Memory B cell (primary cell): Measurements from ENCODE around the gene CHMP4A.
A peak's percentile ranks its signal among the peaks of the same experiment; 100 is the strongest.
"Not testable (repeated sequence)": the region's sequence is repeated elsewhere in the genome, so short reads cannot be mapped to it uniquely, and the experiment has no call there.

Source experiments
- ATAC-seq: fragments of 150-1000 bp; cut with Tn5 transposase; 2 replicates; pipeline ENCODE4 v1.10.0; 2021; ENCODE audit warnings: low read depth, mild to moderate bottlenecking, moderate library complexity
- DNase-seq, 2 donors: peaks; one replicate each; pipeline ENCODE4 v3.0.0; 2022; ENCODE audit warnings: low spot score in 2 of 2
- H3K27ac Mint-ChIP-seq: one replicate; pipeline ENCODE4 v1.8.0; 2022; ENCODE audit warnings: mild to moderate bottlenecking, moderate library complexity, mixed read lengths
- H3K27me3 Mint-ChIP-seq: one replicate; pipeline ENCODE4 v1.8.0; 2022; ENCODE audit warnings: mixed read lengths
- H3K36me3 Mint-ChIP-seq: one replicate; pipeline ENCODE4 v1.8.0; 2022; ENCODE audit warnings: mild to moderate bottlenecking, mixed read lengths
- H3K4me1 Mint-ChIP-seq: one replicate; pipeline ENCODE4 v1.8.0; 2022; ENCODE audit warnings: mixed read lengths
- H3K4me3 Mint-ChIP-seq: one replicate; pipeline ENCODE4 v1.8.0; 2022; ENCODE audit warnings: mild to moderate bottlenecking, moderate library complexity, mixed read lengths
- H3K9me3 Mint-ChIP-seq: one replicate; pipeline ENCODE4 v1.8.0; 2022; ENCODE audit warnings: mixed read lengths

CHMP4A gene

DNA sequence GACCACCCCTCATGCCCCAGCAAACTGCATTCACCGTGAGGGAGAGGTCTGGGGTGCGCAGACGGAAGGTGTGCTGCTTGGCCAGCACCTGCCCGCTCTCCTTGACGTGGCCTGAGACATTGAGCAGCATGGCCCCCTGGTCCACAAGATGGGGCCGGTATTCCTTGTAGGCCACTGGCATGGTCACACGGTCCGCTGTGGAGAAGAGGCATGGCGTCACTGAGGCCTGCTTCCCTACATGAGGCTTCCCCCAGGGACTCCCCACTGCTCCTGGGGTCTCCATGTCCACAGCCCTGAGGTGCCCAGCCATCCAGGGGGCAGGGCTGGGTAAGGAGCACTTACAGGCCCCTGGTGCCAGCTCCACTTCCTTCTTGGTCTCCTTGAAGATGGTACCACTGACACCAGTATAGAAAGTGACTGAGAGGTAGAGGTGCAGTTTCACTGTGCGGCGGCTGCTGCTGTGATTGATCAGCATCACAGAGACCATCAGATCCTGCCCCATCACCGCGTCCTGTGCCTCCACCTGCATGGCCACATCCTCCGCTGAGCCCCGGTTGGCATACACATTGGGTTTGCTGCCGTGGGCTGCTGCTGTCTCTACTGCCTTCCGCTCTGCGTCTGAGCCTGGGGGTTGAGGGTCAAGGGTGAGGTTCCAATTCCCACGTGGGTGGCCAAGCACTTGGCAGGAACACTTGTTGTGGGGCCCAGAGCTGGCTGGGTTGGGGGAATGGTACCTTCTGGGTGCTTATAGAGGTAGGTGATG, 41.5 kb upstream of the CHMP4A start:
- Mint-ChIP-seq H3K27ac (no peak overlapping the region), H3K4me1 (no peaks in the 10 kb centered on the region), H3K4me3 (no peak overlapping the region), H3K36me3 (peaks cover 17% of the 10 kb centered on the region), H3K27me3 (no peaks in the 10 kb centered on the region), H3K9me3 (no peaks in the 10 kb centered on the region)
- ATAC-seq, result no peak
- no peak for DNase-seq

DNA sequence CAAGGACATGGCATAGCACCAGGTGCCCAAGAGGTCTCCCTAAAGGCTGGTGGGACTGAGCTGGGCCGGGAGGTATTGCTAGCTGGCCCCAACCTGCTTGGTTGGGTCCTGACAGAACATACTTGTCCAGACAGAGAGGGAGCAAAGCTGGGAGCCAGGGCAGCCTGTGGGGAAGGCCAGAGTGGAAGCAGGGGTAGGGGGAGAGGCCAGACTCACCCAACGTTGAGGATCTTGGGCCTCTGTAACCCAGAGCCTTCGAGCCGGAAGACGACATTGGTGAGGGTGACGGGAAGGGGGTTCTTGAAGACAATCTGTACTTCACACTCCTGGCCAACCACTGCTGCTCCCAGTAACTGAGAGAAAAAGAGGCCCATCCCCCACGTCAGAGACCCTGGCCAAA, 40.6 kb upstream of the CHMP4A start:
- H3K4me1 Mint-ChIP-seq, result no peaks in the 10 kb centered on the region
- no peak for DNase-seq
- H3K4me3 Mint-ChIP-seq, result no peak overlapping the region
- no peaks in the 10 kb centered on the region for H3K9me3 Mint-ChIP-seq
- H3K36me3 Mint-ChIP-seq, result peaks cover 17% of the 10 kb centered on the region
- no peak overlapping the region for H3K27ac Mint-ChIP-seq
- H3K27me3 Mint-ChIP-seq, result no peaks in the 10 kb centered on the region
- ATAC-seq, result no peak

DNA sequence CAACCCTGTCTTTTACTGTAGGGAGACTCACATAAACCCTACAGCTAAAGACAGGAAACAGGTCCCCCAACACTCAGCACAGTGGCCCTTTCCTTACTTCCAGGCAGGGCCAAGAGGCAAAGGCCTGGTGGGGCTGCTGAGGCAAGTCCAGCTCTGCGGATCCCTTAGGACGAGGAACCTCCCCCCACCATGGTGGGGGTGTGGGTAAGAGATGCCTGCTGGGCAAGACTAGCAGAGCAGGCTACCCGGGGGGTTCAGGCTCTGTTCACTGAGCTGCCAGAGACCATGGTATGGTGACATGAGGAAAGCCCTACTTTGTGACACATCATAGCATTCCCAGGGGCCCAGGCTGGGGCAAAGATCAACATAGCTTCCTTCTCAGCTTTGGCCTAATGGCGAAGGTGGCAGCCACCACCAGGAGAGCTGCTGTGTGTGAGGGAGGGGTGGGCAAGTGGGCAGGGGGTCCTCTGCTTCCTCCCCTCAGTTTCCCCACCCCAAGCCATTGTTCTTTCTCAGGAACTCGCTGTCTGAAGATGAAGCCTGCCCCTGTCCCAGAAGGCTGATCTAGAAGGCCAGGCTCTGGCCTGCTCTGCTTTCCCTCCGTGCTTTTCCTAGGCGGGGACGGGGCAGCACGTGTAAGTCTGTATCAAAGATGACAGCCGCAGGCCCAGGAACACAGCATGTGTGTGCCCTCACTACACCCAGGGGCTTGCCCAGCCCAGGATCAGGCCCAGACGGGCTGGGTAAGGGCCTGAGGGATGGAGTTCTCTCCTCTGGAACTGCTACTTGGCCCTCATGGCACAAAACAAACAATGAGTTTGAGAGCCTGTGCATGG, 39.2 kb upstream of the CHMP4A start:
- DNase-seq, result no peak
- no peak for ATAC-seq
- H3K27me3 Mint-ChIP-seq, result no peaks in the 10 kb centered on the region
- no peaks in the 10 kb centered on the region for H3K9me3 Mint-ChIP-seq
- no peak overlapping the region for H3K4me3 Mint-ChIP-seq
- no peak overlapping the region for H3K27ac Mint-ChIP-seq
- H3K36me3 Mint-ChIP-seq, result peaks cover 17% of the 10 kb centered on the region
- peaks cover 6% of the 10 kb centered on the region for H3K4me1 Mint-ChIP-seq

DNA sequence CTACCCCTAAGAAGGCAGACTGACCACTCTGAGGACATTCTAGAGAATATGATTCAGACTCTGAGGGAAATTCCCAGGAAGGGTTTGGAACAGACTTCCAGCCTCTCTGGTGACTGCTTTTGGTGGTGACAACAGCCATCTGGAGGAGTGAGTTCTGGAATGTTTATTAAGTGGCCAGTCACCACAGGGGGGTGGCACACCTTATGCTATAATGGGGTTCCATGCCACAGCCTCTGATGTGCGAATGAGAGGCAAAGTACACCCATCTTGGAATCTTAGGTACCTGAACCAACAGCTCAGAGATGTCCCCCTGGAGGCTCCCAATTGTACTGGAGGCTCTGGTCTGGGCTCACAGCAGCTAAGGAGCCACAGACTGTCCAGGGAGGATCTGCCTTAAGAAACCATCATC, 38.6 kb upstream of the CHMP4A start:
- peaks cover 9% of the 10 kb centered on the region for H3K4me1 Mint-ChIP-seq
- DNase-seq, result no peak
- no peak overlapping the region for H3K27ac Mint-ChIP-seq
- H3K36me3 Mint-ChIP-seq, result peaks cover 14% of the 10 kb centered on the region
- ATAC-seq, result no peak
- H3K9me3 Mint-ChIP-seq, result no peaks in the 10 kb centered on the region
- H3K27me3 Mint-ChIP-seq, result no peaks in the 10 kb centered on the region
- no peak overlapping the region for H3K4me3 Mint-ChIP-seq

DNA sequence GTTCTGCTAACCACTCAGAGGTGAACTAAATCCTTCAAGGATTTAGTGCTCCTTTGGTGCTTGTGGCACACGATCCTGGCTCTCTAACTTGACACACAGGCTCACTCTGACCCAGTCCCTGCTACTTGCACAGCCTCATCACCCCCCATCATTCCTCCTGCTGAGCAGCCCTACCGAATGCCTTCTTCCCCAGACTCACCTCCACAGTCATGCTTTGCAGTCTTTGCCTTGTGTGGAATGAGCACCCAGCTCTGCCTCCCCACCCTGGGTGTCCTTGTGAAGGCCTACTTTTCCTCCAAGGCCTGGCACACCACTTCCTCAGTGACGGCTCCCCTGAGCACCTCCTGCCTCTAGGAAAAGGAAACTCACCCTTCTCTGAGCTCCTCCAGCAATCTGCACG, 37.1 kb upstream of the CHMP4A start:
- no peak for DNase-seq
- ATAC-seq, result no peak
- Mint-ChIP-seq H3K9me3 (no peaks in the 10 kb centered on the region), H3K27ac (peak overlapping the region; percentile 76), H3K27me3 (no peaks in the 10 kb centered on the region), H3K36me3 (peaks cover 13% of the 10 kb centered on the region), H3K4me1 (peaks cover 12% of the 10 kb centered on the region), H3K4me3 (no peak overlapping the region)

DNA sequence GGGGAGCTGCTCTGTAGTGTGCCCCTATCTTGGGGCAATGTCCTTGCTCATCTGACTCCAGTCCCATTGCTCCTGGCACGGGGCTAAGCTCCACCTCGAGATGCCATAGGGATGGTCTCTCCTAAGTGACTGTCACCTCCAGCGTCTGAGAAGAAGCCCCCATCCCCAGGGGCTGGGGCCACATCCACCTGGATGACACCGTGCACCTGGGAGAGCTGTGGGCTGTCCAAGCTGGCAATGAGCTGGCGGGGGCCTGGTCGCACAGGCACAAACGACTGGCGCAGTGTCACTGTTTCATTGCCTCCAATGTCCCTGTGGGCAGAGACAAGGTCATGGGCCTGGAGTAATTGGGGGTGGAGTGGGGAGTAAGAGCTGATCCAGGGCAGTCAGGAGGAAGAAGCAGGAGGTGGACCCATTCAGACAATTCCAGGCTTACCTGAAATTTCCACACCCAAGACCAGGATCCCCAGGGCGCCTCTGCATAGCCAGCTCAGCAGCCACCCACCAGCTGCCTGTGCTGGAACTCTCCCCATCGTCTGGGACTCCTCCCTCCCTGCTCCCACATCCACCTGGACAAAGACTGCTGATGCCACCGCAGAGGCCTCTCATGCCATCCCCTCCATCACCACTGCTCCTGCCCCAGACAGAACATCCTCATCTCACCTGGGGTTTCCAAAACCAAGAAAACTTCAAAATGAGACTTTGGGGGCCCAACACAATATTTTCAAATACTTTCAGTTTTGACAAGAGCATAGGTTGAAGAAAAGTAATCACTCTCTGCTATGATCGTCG, 36.1 kb upstream of the CHMP4A start:
- Mint-ChIP-seq H3K36me3 (peaks cover 11% of the 10 kb centered on the region), H3K4me1 (peaks cover 12% of the 10 kb centered on the region), H3K9me3 (no peaks in the 10 kb centered on the region), H3K27ac (no peak overlapping the region), H3K4me3 (no peak overlapping the region), H3K27me3 (no peaks in the 10 kb centered on the region)
- no peak for ATAC-seq
- no peak for DNase-seq

DNA sequence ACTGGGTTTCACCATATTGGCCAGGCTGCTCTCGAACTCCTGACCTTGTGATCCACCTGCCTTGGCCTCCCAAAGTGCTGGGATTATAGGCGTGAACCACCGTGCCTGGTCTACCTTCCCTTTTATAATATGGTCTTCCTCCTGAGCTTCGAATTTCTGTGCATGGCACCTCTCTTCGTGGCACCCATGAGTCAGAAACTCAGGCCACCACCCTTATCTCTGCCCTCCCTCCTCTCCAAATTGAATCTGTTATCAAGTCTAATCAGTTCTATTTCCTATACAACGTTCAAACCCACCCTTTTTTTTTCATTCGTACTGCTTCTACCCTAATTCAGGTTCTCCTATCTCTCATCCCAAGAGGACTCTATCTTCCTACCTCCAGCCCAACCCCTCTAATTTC, 34.1 kb upstream of the CHMP4A start:
- Mint-ChIP-seq H3K27ac (peak overlapping the region; percentile 87), H3K9me3 (no peaks in the 10 kb centered on the region), H3K27me3 (no peaks in the 10 kb centered on the region), H3K36me3 (peaks cover 4% of the 10 kb centered on the region), H3K4me1 (peaks cover 18% of the 10 kb centered on the region), H3K4me3 (peak overlapping the region; percentile 43)
- no peak for ATAC-seq
- DNase-seq, result no peak

DNA sequence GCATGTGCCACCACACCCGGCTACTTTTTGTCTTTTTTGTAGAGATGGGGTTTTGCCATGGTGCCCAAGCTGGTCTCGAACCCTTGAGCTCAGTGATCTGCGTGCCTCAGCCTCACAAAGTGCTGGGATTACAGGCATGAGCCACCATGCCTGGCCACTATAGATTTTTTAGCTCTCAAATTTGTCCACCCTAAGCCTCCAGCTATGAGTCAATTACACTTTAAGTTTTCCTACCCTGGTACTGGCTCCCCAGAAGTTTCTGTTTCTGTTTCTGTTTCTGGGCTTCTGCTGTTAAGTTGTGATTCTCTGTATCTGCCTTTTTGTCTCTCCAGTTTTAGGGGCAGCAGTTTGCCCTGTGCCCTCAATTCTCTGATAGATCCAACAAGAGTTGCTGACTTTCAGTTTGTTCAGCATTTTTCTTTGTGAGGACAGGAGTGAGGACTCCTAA, 33.5 kb upstream of the CHMP4A start:
- peak in 1 of 2 donors; percentile 31 for DNase-seq
- no peaks in the 10 kb centered on the region for H3K9me3 Mint-ChIP-seq
- H3K36me3 Mint-ChIP-seq, result peaks cover 4% of the 10 kb centered on the region

DNA sequence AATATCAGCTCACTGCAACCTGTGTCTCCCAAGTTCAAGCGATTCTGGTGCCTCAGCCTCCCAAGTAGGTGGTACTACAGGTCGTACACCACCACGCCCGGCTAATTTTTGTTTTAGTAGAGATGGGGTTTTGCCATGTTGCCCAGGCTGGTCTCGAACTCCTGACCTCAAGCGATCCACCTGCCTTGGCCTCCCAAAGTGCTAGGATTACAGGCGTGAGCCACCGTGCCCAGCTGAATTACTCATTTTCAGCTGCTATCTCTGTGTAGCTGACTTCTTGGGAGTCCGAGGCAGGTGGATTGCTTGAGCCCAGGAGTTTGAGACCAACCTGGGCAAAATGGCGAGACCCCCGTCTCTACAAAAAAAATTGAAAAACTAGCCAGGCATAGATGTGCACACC, 32.1 kb upstream of the CHMP4A start:
- not testable (repeated sequence) for ATAC-seq, H3K27me3 Mint-ChIP-seq, H3K9me3 Mint-ChIP-seq, H3K4me3 Mint-ChIP-seq, H3K36me3 Mint-ChIP-seq, DNase-seq, H3K27ac Mint-ChIP-seq
- peaks cover 22% of the 10 kb centered on the region for H3K4me1 Mint-ChIP-seq

More for the DNA sequence above, 33.5 kb upstream of the CHMP4A start:
- H3K27me3 Mint-ChIP-seq, result no peaks in the 10 kb centered on the region
- peak overlapping the region; percentile 51 for H3K4me3 Mint-ChIP-seq
- H3K4me1 Mint-ChIP-seq, result peaks cover 18% of the 10 kb centered on the region
- peak overlapping the region; percentile 87 for H3K27ac Mint-ChIP-seq
- no peak for ATAC-seq

DNA sequence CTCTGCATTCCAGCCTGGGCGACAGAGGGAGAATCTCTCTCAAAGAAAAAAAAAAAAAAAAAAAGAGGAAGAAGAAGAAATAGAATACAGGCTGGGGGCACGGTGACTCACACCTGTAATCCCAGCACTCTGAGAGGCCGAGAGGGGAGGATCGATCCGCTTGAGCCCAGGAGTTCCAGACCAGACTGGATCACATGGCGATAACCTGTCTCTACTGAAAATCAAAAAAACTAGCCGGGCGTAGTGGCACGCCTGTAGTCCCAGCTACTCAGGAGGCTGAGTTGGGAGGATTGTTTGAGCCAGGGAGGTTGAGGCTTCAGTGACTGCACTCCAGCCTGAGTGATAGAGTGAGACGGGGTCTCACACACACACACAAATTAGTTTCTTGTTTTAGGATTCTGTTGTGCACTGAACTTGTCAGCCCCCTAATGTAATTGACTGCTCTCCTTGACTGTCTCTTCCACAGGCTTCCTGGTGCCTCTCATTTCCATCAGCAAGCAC, 30.1 kb upstream of the CHMP4A start:
- Mint-ChIP-seq H3K9me3 (no peaks in the 10 kb centered on the region), H3K27me3 (no peaks in the 10 kb centered on the region), H3K36me3 (peaks cover 13% of the 10 kb centered on the region), H3K27ac (peak overlapping the region; percentile 99), H3K4me3 (peak overlapping the region; percentile 88), H3K4me1 (peaks cover 32% of the 10 kb centered on the region)
- no peak for ATAC-seq
- no peak for DNase-seq

DNA sequence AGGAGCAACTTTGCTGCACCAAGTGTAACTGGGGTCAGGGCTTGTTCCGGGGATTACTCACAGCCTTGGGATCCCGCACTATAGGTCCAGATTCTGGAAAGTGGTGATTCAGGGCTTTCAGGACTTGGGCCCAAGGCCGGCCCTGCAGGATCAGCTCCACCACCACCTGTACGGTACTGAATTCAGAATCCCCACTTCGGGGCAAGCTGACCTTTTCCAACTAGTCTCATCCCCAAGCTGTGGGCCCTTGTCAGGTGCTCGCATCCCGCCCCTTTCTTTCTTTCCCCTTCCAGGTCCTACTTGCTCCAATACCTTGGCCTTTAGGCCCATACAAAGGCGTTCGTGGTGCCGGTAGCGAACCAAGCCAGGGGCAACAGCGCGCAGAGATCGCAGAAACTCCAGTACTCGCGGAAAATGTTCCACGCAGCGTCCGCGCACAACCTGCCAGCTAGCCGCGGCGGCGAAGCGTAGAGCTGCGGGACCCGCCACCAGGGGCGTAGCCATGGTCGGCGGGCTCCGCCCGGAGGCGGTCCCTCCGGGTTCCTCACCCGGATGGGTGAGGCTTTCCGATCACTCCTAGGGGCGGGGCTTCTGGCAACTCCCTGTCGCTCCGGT, 28.6 kb upstream of the CHMP4A start:
- Mint-ChIP-seq H3K4me1 (peaks cover 36% of the 10 kb centered on the region), H3K4me3 (peak overlapping the region; percentile 88), H3K27me3 (no peaks in the 10 kb centered on the region), H3K27ac (peak overlapping the region; percentile 99), H3K36me3 (peaks cover 25% of the 10 kb centered on the region), H3K9me3 (no peaks in the 10 kb centered on the region)
- DNase-seq, result peak in 1 of 2 donors; percentile 95
- ATAC-seq, result peak; percentile 70

DNA sequence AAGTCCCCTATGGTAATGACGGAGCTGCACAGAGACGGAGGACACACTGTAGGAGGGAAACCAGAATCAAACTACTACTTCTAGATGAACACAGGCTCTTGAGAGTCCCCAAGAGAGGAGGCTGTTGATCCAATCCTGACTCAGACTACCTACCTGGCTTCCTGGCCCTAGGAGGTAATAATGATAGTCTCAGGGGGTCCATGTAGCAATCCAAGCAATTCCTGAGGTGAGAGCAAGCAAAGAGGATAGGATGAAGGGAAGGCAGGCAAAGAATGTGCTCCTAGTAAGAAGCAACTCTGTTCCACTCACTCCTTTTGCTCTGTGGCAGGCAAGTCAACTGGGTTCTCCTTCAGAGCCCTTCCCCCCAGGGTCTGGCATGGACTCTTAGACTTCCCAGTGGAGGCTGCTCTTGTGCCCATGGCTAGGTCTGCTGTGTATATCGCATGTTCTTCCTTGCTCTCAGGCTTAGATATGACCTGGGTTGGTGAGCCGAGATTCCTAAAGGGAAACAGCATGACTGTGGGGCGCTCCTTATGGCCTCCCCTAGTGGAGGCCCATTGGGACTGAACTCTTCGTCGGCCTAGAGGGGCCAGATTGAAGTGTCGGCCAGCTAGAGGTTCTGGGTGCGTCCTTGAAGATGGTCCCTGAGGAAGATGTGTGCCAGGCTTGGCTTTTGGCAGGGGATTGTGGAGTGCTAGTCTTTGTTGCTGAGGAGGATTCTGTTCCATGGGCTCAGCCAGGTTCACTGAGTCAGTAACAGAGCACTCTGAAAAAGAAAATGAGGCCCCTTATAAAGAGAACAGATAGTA, 27.0 kb upstream of the CHMP4A start:
- no peak for ATAC-seq
- H3K4me1 Mint-ChIP-seq, result peaks cover 35% of the 10 kb centered on the region
- peaks cover 38% of the 10 kb centered on the region for H3K36me3 Mint-ChIP-seq
- H3K9me3 Mint-ChIP-seq, result no peaks in the 10 kb centered on the region
- DNase-seq, result no peak
- H3K27ac Mint-ChIP-seq, result peak overlapping the region; percentile 68
- H3K4me3 Mint-ChIP-seq, result peak overlapping the region; percentile 66
- no peaks in the 10 kb centered on the region for H3K27me3 Mint-ChIP-seq

DNA sequence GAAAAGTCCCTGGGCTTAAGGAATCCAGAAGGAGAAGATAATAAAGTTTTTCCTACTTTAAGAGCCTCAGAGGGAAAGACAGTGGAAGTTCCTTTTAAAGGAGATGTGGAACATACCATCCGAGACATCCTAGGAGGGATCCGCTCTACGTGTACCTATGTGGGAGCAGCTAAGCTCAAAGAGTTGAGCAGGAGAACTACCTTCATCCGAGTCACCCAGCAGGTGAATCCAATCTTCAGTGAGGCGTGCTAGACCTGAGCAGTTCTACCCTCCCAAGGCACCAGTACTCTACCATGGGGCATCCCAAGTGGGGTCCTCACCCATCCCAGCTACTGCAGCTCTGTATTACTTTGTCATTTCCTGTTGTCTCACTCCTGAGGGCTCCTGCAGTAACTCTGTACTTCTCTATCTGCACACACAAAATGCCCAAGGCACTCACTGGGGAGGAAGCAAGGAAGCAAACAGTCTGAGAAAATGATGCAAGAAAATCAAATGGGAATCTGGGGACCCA, 25.3 kb upstream of the CHMP4A start:
- Mint-ChIP-seq H3K27ac (no peak overlapping the region), H3K27me3 (no peaks in the 10 kb centered on the region), H3K9me3 (no peaks in the 10 kb centered on the region), H3K36me3 (peaks cover 41% of the 10 kb centered on the region), H3K4me3 (no peak overlapping the region), H3K4me1 (peaks cover 41% of the 10 kb centered on the region)
- ATAC-seq (no peak), DNase-seq (no peak)
